LoVo (cell line): Measurements from ENCODE around the gene RAB31.

Experiments
- DNase-seq: peaks from one replicate; pipeline ENCODE4 v3.0.0-alpha.2; 2016; ENCODE audit warnings: low spot score

RAB31 gene

GRCh38 chr18:9865764-9866490, 157.8 kb downstream of the RAB31 start:
- no peak for DNase-seq

GRCh38 chr18:9866627-9867026, 158.5 kb downstream of the RAB31 start:
- no peak for DNase-seq

GRCh38 chr18:9867071-9867594, 159.0 kb downstream of the RAB31 start:
- no peak for DNase-seq

GRCh38 chr18:9868857-9869714, 161.0 kb downstream of the RAB31 start:
- peak; percentile 21 for DNase-seq

GRCh38 chr18:9869715-9870430, 161.8 kb downstream of the RAB31 start:
- DNase-seq: peak; percentile 77

GRCh38 chr18:9870431-9871008, 162.4 kb downstream of the RAB31 start:
- no peak for DNase-seq

GRCh38 chr18:9871244-9871746, 163.2 kb downstream of the RAB31 start:
- no peak for DNase-seq

- no peak for DNase-seq
Measured at GRCh38 chr18:9872823-9873222, 164.7 kb downstream of the RAB31 start.

- no peak for DNase-seq
Measured at GRCh38 chr18:9874728-9875127, 166.6 kb downstream of the RAB31 start.

GRCh38 chr18:9876212-9876866, 168.2 kb downstream of the RAB31 start:
- no peak for DNase-seq

- peak; percentile 77 for DNase-seq
Measured at GRCh38 chr18:9876867-9877654, 169.0 kb downstream of the RAB31 start.

- DNase-seq: no peak
Measured at GRCh38 chr18:9877655-9878014, 169.5 kb downstream of the RAB31 start.

GRCh38 chr18:9878095-9878494, 170.0 kb downstream of the RAB31 start:
- DNase-seq: no peak

GRCh38 chr18:9878783-9879242, 170.7 kb downstream of the RAB31 start:
- DNase-seq: no peak

GRCh38 chr18:9884090-9884489, 176.0 kb downstream of the RAB31 start:
- no peak for DNase-seq

GRCh38 chr18:9884532-9885140, 176.5 kb downstream of the RAB31 start:
- no peak for DNase-seq

- DNase-seq: no peak
Measured at GRCh38 chr18:9885170-9886004, 177.3 kb downstream of the RAB31 start, which contains the start of gene TXNDC2. Gene TXNDC2, plus strand, starts transcription at chr18:9885973. Its CDS starts 708 bp downstream, at chr18:9886681.

GRCh38 chr18:9886005-9886348, 177.9 kb downstream of the RAB31 start:
- no peak for DNase-seq

GRCh38 chr18:9887992-9888391, 179.9 kb downstream of the RAB31 start:
- DNase-seq: no peak
